Measurements from ENCODE around the gene ATP5F1B.

GRCh38 chr12:56591961-56592360 is 53.8 kb downstream of the ATP5F1B start:
- TF ChIP-seq SRF (IDR thresholded peaks at IDR 0.05; ENCODE audit: low read depth, low read length) (no peak), CTCF (IDR thresholded peaks at IDR 0.05; ENCODE audit: control extremely low read depth in 1 of 3, insufficient read depth in 1 of 3, low read depth in 1 of 3, low read length in 3 of 3) (no peak), PHF8 (conservative IDR thresholded peaks at IDR 0.05; ENCODE audit: low read depth, low read length) (no peak), POLR2A (IDR thresholded peaks at IDR 0.05; ENCODE audit: control extremely low read depth in 1 of 2, low read depth in 2 of 2, low read length in 2 of 2) (no peak)
